ENCODE data around the gene PVALB. TPM values are rescaled to one million over a fixed set of nuclear protein-coding genes. Genes with fewer than 3 reads are reported as not detected.

Gene PVALB
- total and polyA plus RNA-seq, 2 of the 4 experiments (the other 2 are of a cell fraction) = not detected

- ChIA-PET POLR2A (ENCODE audit: unreplicated experiment) (no interaction called here), CTCF (no interaction called here)
- no peaks in the 10 kb centered on the region for H3K4me1 ChIP-seq (ENCODE audit: control insufficient read depth, insufficient read depth, low read length)
- no peak overlapping the region for H3K56ac ChIP-seq (ENCODE audit: extremely low read depth, insufficient read depth, low read length)
- H3K4me2 ChIP-seq (ENCODE audit: low read depth, low read length) = no peak overlapping the region
- ATAC-seq (ENCODE audit: low read depth) = no peak
- no peak overlapping the region for H3K27ac ChIP-seq (ENCODE audit: insufficient read depth, low read length)
- H2BK20ac ChIP-seq (ENCODE audit: low read depth, low read length) = no peak overlapping the region
- in situ Hi-C loops (cut with MboI; ENCODE audit: low sequenced_read_pairs) (no loop called here), dilution Hi-C loops (cut with HindIII; ENCODE audit: low sequenced_read_pairs, unreplicated experiment) (no loop called here), intact Hi-C loops (cut with micrococcal nuclease) (no loop called here)
- no peak overlapping the region for H2AK9ac ChIP-seq (replicated peaks; ENCODE audit: low read depth, low read length, poor library complexity)
- H3K18ac ChIP-seq (ENCODE audit: low read depth, low read length) = no peak overlapping the region
- H2BK15ac ChIP-seq (ENCODE audit: low read depth, low read length) = no peak overlapping the region
- BruUV-seq (replicated peaks) = no TSS peak
- H4K8ac ChIP-seq (ENCODE audit: low read depth in 2 of 2, low read length in 2 of 2) = no peak overlapping the region
- WGBS, 2 experiments (ENCODE audit: extremely low coverage in 2 of 2, insufficient read length in 1 of 2) = no CpG with 5 or more reads among the region's 1 CpG
- no peaks in the 10 kb centered on the region for H4K20me1 ChIP-seq (ENCODE audit: insufficient read depth, low read length)
- H3K9me1 ChIP-seq (ENCODE audit: insufficient read depth, low read length) = no peaks in the 10 kb centered on the region
- no peak overlapping the region for H2AK5ac ChIP-seq (ENCODE audit: low read depth, low read length)
- H4K5ac ChIP-seq (ENCODE audit: low read depth, low read length) = no peak overlapping the region
- no peak for DNase-seq
- H3K36me3 ChIP-seq (ENCODE audit: control insufficient read depth, insufficient read depth, low read length) = no peaks in the 10 kb centered on the region
- no peak overlapping the region for H2BK5ac ChIP-seq (ENCODE audit: low read depth, low read length, poor library complexity, severe bottlenecking)
- H3K9ac ChIP-seq (ENCODE audit: low read depth, low read length) = no peak overlapping the region
- no peak overlapping the region for H3K23ac ChIP-seq (ENCODE audit: low read depth, low read length)
- TF ChIP-seq MXI1 (IDR thresholded peaks at IDR 0.05; ENCODE audit: borderline replicate concordance, low read depth, low read length) (no peak), MAZ (IDR thresholded peaks at IDR 0.05; ENCODE audit: borderline replicate concordance, low read depth, low read length) (no peak), RAD21 (IDR thresholded peaks at IDR 0.05; ENCODE audit: low read length) (no peak), RCOR1 (IDR thresholded peaks at IDR 0.05; ENCODE audit: insufficient replicate concordance, low read length) (no peak), POLR2A (IDR thresholded peaks at IDR 0.05; ENCODE audit: low read depth, low read length) (no peak), RFX5 (IDR thresholded peaks at IDR 0.05; ENCODE audit: low read depth, low read length) (no peak), CHD1 (IDR thresholded peaks at IDR 0.05; ENCODE audit: low read depth, low read length) (no peak), ELK1 (IDR thresholded peaks at IDR 0.05; ENCODE audit: borderline replicate concordance, low read depth, low read length) (no peak), NFE2L2 (IDR thresholded peaks at IDR 0.05; ENCODE audit: low read depth, low read length) (no peak)
- TF ChIP-seq, protein P1, sequence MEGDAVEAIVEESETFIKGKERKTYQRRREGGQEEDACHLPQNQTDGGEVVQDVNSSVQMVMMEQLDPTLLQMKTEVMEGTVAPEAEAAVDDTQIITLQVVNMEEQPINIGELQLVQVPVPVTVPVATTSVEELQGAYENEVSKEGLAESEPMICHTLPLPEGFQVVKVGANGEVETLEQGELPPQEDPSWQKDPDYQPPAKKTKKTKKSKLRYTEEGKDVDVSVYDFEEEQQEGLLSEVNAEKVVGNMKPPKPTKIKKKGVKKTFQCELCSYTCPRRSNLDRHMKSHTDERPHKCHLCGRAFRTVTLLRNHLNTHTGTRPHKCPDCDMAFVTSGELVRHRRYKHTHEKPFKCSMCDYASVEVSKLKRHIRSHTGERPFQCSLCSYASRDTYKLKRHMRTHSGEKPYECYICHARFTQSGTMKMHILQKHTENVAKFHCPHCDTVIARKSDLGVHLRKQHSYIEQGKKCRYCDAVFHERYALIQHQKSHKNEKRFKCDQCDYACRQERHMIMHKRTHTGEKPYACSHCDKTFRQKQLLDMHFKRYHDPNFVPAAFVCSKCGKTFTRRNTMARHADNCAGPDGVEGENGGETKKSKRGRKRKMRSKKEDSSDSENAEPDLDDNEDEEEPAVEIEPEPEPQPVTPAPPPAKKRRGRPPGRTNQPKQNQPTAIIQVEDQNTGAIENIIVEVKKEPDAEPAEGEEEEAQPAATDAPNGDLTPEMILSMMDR (conservative IDR thresholded peaks at IDR 0.05; ENCODE audit: low read depth, low read length) = no peak
- no peak overlapping the region for H3K4me3 ChIP-seq (ENCODE audit: insufficient read depth, low read depth, low read length)
- no peak overlapping the region for H3K4ac ChIP-seq (ENCODE audit: low read depth, low read length)
- no peak overlapping the region for H2BK120ac ChIP-seq (ENCODE audit: low read depth, low read length)
- H4K91ac ChIP-seq (ENCODE audit: insufficient read depth, low read depth, low read length) = no peak overlapping the region
- H3K79me1 ChIP-seq (ENCODE audit: low read depth in 1 of 2, low read length in 2 of 2) = no peaks in the 10 kb centered on the region
- H3K27me3 ChIP-seq (ENCODE audit: control insufficient read depth, insufficient read depth, low read length) = peaks cover 64% of the 10 kb centered on the region
- no peak overlapping the region for H3K14ac ChIP-seq (replicated peaks; ENCODE audit: low read depth, low read length)
- no peak overlapping the region for H2AFZ ChIP-seq (replicated peaks; ENCODE audit: low read length, poor library complexity)
- H3K9me3 ChIP-seq (ENCODE audit: control insufficient read depth, insufficient read depth, low read length) = no peaks in the 10 kb centered on the region
Measured at GRCh38 chr22:36808721-36809344, 8.0 kb downstream of the PVALB start.
